Measurements from ENCODE around the gene DGKD.

Gene DGKD

GRCh38 chr2:233457356-233457755 lies 103.1 kb downstream of the DGKD start:
- Histone ChIP-seq H3K79me2 (ENCODE audit: insufficient read depth, low read length) (no peaks in the 10 kb centered on the region), H3K36me3 (ENCODE audit: insufficient read depth, low read length) (peaks cover 75% of the 10 kb centered on the region), H3K9ac (ENCODE audit: low read depth, low read length) (no peak overlapping the region), H3K4me3 (ENCODE audit: low read depth in 1 of 2, low read length in 2 of 2) (no peak overlapping the region), H4K20me1 (ENCODE audit: insufficient read depth, low read length) (0 out of 2 replicates have a peak, but pooled peaks cover 3% of the 10 kb centered on the region), H3K27me3 (ENCODE audit: insufficient read depth, low read length, poor library complexity) (no peaks in the 10 kb centered on the region), H3K4me1 (ENCODE audit: insufficient read depth, low read length) (no peaks in the 10 kb centered on the region), H3K9me3 (ENCODE audit: insufficient read depth, low read length, severe bottlenecking) (no peaks in the 10 kb centered on the region), H3K4me2 (ENCODE audit: insufficient read depth, low read length) (no peak overlapping the region), H2AFZ (ENCODE audit: low read depth, low read length) (no peak overlapping the region), H3K27ac (ENCODE audit: low read length) (no peak overlapping the region)
- no peak for TF ChIP-seq CTCF (IDR thresholded peaks at IDR 0.05; ENCODE audit: borderline replicate concordance, extremely low read depth, low read length, poor library complexity, severe bottlenecking)
- TF ChIP-seq EZH2 (IDR thresholded peaks at IDR 0.05; ENCODE audit: borderline replicate concordance, low read depth, low read length, severe bottlenecking): no peak
- DNase-seq (no peak), ATAC-seq (ENCODE audit: insufficient read depth, low read depth) (no peak)

DNA sequence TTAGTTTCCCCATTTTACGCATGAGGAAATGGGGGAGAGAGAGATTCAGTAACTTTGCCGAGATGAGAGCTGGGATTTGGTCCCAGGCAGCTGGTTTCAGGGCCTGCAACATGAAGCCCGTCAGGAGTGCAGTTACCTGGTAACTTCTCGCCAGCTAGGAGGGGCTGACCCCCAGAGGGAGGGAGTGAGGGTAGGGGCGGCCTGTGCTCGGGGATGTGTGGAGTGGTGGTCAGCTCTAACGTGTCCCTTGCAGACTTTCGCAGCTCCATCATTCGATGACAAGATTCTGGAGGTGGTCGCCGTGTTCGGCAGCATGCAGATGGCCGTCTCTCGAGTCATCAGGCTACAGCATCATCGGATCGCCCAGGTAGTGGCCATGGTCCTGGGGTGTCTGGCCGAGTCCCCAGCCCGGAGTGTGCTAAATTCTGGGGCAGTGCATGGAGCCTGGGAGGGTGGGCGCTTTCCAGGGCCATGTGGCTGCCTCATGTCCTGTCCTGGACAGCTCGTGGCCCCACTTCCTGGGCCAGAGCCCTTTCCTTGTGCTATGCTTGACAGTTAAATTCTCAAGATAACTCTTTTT lies 103.8 kb downstream of the DGKD start:
- ATAC-seq (ENCODE audit: insufficient read depth, low read depth): no peak

DNA sequence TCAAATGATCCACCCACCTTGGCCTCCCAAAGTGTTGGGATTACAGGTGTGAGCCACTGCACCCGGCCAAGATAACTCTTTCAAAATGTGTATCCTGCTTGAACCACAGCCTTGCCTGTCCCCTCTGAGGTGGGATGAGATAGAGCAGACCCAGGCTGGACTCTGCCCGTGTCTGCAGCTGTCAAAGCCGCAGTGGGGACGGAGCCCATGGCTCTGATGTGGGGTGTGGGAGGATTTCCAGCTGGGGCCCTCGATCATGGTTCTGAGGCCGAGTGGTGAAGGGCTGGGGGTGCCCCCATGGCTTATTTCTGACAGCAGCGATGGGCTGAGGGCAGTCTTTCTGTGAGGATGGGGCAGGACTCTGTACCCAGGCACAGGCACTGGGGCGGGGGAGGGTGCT lies 104.5 kb downstream of the DGKD start:
- Histone ChIP-seq H3K4me2 (ENCODE audit: insufficient read depth, low read length) (no peak overlapping the region), H4K20me1 (ENCODE audit: insufficient read depth, low read length) (no peaks in the 10 kb centered on the region), H3K9me3 (ENCODE audit: insufficient read depth, low read length, severe bottlenecking) (no peaks in the 10 kb centered on the region), H3K4me3 (ENCODE audit: low read depth in 1 of 2, low read length in 2 of 2) (no peak overlapping the region), H3K4me1 (ENCODE audit: insufficient read depth, low read length) (no peaks in the 10 kb centered on the region), H2AFZ (ENCODE audit: low read depth, low read length) (no peak overlapping the region), H3K27ac (ENCODE audit: low read length) (no peak overlapping the region), H3K9ac (ENCODE audit: low read depth, low read length) (no peak overlapping the region), H3K79me2 (ENCODE audit: insufficient read depth, low read length) (no peaks in the 10 kb centered on the region), H3K27me3 (ENCODE audit: insufficient read depth, low read length, poor library complexity) (no peaks in the 10 kb centered on the region), H3K36me3 (ENCODE audit: insufficient read depth, low read length) (peaks cover 75% of the 10 kb centered on the region)
- DNase-seq (no peak), ATAC-seq (ENCODE audit: insufficient read depth, low read depth) (no peak)
- TF ChIP-seq CTCF (IDR thresholded peaks at IDR 0.05; ENCODE audit: borderline replicate concordance, extremely low read depth, low read length, poor library complexity, severe bottlenecking) (no peak), EZH2 (IDR thresholded peaks at IDR 0.05; ENCODE audit: borderline replicate concordance, low read depth, low read length, severe bottlenecking) (no peak)

More for the DNA sequence above, 103.8 kb downstream of the DGKD start:
- no peak overlapping the region for H3K4me2 ChIP-seq (ENCODE audit: insufficient read depth, low read length)
- no peak for DNase-seq
- H3K36me3 ChIP-seq (ENCODE audit: insufficient read depth, low read length): peaks cover 74% of the 10 kb centered on the region
- H3K9ac ChIP-seq (ENCODE audit: low read depth, low read length): no peak overlapping the region
- H3K27me3 ChIP-seq (ENCODE audit: insufficient read depth, low read length, poor library complexity): no peaks in the 10 kb centered on the region
- TF ChIP-seq EZH2 (IDR thresholded peaks at IDR 0.05; ENCODE audit: borderline replicate concordance, low read depth, low read length, severe bottlenecking) (no peak), CTCF (IDR thresholded peaks at IDR 0.05; ENCODE audit: borderline replicate concordance, extremely low read depth, low read length, poor library complexity, severe bottlenecking) (no peak)
- H3K4me3 ChIP-seq (ENCODE audit: low read depth in 1 of 2, low read length in 2 of 2): no peak overlapping the region
- H3K27ac ChIP-seq (ENCODE audit: low read length): no peak overlapping the region
- no peaks in the 10 kb centered on the region for H3K9me3 ChIP-seq (ENCODE audit: insufficient read depth, low read length, severe bottlenecking)
- H2AFZ ChIP-seq (ENCODE audit: low read depth, low read length): no peak overlapping the region
- H3K79me2 ChIP-seq (ENCODE audit: insufficient read depth, low read length): no peaks in the 10 kb centered on the region
- no peaks in the 10 kb centered on the region for H4K20me1 ChIP-seq (ENCODE audit: insufficient read depth, low read length)
- no peaks in the 10 kb centered on the region for H3K4me1 ChIP-seq (ENCODE audit: insufficient read depth, low read length)
